ENCODE data around the gene MLPH.

DNA sequence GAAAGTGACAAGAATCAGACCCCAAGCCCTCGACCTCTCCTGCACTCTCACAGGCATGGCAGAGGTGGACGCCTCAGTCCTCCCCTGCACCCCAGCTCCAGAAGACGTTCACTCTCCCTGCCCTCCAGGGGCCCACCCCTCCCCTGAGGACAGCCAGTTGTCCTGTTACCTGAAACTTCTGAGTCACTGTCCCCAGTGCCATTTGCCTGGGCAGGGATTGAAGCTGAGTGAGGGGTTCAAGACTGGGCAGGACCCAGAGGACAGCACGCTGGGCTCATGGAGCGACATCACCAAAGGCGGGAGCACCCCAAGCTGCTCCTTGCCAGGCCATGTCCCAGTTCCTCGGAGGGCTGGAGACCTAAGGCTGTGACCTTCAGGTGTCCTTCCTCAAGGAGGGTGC is 38.9 kb upstream of the MLPH start:
- TF ChIP-seq GATA2 (IDR thresholded peaks at IDR 0.05; ENCODE audit: low read depth, low read length) (no peak), GATA3 (IDR thresholded peaks at IDR 0.05; ENCODE audit: low read depth, low read length) (no peak)
